GM04504 (cell line): Measurements from ENCODE around the gene NSUN3.
"Not testable (repeated sequence)": the region's sequence is repeated elsewhere in the genome, so short reads cannot be mapped to it uniquely, and the experiment has no call there.

Source experiments
- DNase-seq: peaks from one replicate; pipeline ENCODE4 v3.0.0-alpha.2; 2012; ENCODE audit warnings: low read depth

Gene NSUN3

GRCh38 chr3:94069194-94069813 lies 6.4 kb downstream of the NSUN3 start:
- peak; percentile 6 for DNase-seq

- DNase-seq = no peak
Observed at GRCh38 chr3:94070341-94070911, 7.6 kb downstream of the NSUN3 start.

DNA sequence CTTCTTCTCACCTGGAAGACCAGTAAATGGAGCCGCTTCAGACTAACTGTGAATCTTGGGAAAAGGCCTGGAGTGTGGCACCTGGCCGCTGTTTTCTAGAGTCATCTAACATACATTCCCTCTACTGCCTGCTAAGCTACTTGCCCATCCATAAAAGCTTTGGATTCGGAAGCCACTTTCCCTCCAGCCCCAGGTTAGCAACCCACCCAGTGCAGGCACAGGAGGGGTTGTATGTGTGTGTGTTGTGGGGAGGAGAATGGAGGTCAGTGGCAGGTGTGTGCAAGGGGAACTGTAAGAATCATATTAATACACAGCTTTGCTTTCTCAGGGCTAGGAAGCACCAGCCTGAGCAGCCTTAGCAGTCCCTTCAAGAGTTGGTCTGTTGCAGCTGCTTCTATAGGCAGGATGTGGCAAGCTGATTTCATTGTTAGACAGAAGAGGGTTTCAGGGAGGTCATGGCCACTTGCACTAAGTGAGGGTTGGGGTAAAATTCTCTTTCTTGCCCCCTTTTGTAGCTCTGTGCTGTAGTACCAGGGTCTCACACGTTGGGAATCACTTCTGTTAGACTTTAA lies 8.9 kb downstream of the NSUN3 start:
- DNase-seq = no peak

DNA sequence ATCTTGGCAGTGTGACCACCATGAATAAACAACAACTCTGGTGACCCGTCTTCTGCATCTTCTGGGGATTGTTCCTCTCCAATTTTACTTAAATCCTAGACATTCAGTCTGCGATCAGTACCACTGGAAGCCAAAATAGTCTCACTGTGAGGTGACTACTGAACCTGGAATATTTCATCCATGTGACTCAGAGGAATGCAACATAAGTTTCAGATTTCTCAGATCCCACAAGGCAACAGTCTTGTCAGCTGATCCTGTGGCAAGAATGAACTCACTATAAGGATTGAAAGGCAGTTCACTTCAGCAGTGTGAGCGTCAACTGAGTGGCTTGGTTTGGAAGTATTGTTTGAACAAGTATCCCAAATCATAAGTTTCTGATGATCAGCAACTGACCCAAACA lies 13.2 kb downstream of the NSUN3 start:
- DNase-seq = no peak

DNA sequence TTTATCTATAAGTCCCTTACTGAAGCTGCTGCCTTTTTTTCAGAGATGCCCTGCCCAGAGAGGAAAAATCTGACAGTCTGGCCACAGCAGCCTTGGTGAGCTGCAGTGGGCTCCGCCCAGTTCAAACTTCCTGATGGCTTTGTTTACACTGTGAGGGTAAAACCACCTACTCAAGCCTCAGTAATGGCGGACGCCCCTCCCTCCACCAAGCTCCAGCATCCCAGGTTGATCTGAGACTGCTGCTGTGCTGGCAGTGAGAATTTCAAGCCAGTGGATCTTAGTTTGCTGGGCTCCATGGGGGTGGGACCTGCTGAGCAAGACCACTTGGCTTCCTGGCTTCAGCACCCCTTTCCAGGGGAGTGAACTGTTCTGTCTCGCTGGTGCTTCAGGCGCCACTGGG lies 17.7 kb downstream of the NSUN3 start:
- DNase-seq = not testable (repeated sequence)

- no peak for DNase-seq
Observed at GRCh38 chr3:94081884-94082283, 19.0 kb downstream of the NSUN3 start.

- no peak for DNase-seq
Observed at GRCh38 chr3:94082391-94082937, 19.6 kb downstream of the NSUN3 start.

DNA sequence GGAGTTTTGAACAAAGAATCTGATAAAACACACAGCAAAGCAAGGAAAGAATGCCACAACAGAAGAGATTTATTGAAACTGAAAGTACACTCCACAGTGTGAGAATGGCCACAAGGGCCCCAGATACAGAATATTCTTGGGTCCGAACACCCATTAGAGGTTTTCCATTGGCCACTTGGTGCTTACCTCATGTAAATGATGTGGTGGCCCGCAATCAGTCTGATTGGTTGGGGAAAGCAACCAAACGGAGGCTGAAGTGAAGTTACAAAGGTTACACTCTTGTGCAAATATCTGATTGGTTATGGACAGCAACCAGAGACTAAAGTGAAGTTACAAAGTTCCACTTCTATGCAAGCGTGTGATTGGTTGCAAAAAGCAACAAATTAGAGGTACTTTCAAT lies 20.4 kb downstream of the NSUN3 start:
- no peak for DNase-seq

- DNase-seq = no peak
Observed at GRCh38 chr3:94089126-94089525, 26.3 kb downstream of the NSUN3 start.

GRCh38 chr3:94092086-94092485 lies 29.2 kb downstream of the NSUN3 start:
- DNase-seq = no peak

DNA sequence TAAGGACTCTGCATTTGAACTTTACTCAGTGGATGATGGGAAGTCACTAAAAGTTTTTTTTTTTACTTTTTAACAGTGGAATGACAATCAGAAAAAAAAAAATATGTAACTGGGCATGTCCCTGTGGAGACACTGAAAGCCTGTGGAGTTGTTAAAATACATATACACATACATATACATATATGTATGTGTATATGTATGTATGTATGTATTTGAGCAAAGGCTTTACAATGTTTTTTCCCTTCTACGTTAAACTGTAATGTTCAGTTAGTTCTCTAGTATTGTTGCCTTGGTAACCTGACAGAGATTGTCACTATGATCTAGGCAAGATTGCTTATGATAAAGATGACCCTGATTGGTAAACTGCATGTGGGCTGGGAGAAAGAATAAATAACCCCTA lies 30.3 kb downstream of the NSUN3 start:
- DNase-seq = no peak

DNA sequence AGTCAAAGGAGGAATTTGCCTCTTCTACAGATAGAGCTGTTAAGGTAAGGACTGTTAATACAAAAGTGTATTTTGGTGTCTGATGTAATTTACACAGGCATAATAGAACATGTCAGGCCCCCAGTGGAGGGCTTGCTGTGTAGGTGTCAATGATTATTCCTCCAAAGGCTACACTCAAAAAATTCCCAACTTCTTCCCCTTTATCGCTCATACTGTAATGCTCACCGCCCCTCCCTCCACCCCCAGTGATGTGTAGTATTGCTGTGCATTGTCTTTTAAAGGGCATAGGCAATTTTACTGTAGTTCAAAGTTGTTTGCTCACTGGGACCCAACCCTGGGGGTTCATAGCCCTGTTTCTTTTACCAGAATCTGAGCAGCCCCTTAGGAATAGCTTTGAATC lies 32.2 kb downstream of the NSUN3 start:
- no peak for DNase-seq

- no peak for DNase-seq
Observed at GRCh38 chr3:94098452-94098851, 35.6 kb downstream of the NSUN3 start.

DNA sequence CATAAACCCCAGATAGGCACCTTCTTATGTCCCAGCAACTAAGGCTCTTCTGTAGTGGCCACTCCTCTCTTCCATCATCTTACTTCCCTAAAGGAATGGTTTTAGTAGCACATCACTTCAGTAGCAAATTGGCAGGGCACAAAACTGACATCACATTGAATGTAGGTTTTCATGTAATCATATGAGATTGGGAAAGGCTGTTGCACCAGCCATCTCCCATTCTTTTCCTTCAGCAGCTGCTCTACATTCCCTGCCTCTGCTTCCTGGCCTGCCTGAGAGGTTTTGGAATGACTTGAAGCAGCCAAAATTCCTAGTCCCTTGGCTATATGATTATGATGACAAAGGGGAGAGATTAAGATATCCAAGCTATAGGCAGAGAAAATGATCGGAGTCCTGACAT lies 36.5 kb downstream of the NSUN3 start:
- no peak for DNase-seq

- DNase-seq = no peak
Observed at GRCh38 chr3:94101860-94102259, 39.0 kb downstream of the NSUN3 start.

- DNase-seq = no peak
Observed at GRCh38 chr3:94106268-94106667, 43.4 kb downstream of the NSUN3 start.

GRCh38 chr3:94110232-94110631 lies 47.4 kb downstream of the NSUN3 start:
- DNase-seq = not testable (repeated sequence)

GRCh38 chr3:94110854-94111253 lies 48.0 kb downstream of the NSUN3 start:
- no peak for DNase-seq

DNA sequence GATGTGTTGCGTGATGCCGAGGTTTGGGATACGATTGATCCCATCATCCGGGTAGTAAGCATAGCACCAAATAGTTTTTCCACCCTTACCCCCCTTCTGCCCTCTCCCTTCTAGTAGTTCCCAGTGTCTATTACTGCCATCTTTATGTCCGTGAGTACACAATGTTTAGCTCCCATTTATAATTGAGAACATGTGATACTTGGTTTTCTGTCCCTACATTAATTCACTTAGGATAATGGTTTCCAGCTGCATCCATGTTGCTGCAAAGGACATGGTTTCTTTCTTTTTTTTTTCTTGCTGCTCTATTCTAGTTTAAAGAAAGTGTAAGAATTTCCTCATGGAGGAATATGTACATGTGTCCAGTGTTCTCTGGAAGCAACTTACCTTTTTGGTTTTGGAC lies 51.8 kb downstream of the NSUN3 start:
- peak; percentile 7 for DNase-seq

DNA sequence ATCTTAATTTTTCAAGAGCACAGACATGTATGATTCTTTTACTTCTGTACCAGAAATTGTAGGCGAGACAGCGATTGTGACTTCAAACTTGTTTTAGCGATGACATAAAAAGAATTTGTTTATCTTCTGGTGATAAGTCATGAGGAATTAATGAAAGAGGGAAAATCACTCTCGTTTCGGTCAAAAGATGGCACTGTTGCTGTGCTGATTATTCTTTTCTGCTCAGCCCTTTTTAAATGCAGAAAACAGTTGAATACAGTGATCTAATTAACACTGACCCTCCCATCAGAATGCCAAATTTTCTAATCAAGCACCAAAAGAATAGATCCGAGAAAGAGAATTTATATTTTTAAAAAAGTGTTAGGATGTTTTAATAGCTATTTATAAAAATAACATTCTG lies 52.6 kb downstream of the NSUN3 start:
- peak; percentile 3 for DNase-seq

DNA sequence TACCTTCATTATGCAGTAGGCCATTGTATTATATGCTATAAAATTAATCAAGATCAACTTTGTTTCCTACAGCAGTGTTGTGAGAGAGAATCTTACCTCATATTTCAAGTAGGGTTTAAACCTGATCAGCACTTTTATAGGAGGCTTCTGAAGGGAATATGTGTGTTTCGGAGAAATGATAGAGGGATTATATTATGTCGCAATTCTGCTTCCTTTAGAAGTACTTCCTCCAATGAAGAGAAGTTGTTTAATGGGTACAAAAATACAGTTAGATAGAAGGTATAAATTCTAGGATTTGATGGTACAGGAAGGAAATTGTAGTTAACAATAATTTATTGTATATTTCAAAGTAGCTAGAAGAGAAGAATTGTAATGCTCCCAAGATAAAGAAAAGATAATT lies 54.9 kb downstream of the NSUN3 start:
- no peak for DNase-seq

DNA sequence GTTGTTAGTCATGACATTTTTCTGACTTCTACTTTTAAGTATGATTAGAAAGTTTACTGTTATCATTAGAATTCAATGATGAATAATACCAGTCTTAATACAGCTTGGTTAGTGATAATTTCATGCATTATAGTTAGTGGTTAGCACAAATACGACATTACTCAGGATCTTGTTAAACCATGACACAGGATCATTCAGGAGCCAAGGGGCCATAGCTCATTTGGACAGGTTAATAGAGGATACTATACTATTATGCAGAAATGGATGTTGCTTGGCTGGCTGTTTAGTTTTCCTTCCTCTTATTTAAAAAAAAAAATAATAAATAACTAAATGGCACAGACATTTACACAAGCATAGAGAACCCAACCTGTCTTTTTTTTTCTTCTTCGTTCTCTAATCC lies 55.5 kb downstream of the NSUN3 start:
- no peak for DNase-seq

GRCh38 chr3:94121161-94121560 lies 58.3 kb downstream of the NSUN3 start:
- DNase-seq = no peak

- DNase-seq = no peak
Observed at GRCh38 chr3:94127115-94127514, 64.3 kb downstream of the NSUN3 start.
